ENCODE data around the gene AKAP8L. TPM values are rescaled to one million over a fixed set of nuclear protein-coding genes. Genes with fewer than 3 reads are reported as not detected.

AKAP8L gene
- total and polyA plus RNA-seq, 2 donors (not counting 1 experiment from before 2014, with no cell fraction given): 18.0 to 87.0 TPM

- no peak for TF ChIP-seq CTCF (conservative IDR thresholded peaks at IDR 0.05 in 1 of 2, IDR thresholded peaks at IDR 0.05 in 1 of 2; ENCODE audit: low read depth in 1 of 2, low read length in 2 of 2)
- TF ChIP-seq EZH2 (IDR thresholded peaks at IDR 0.05; ENCODE audit: low read length, missing control alignments): no peak
- no peaks in the 10 kb centered on the region for H3K27me3 ChIP-seq (ENCODE audit: control insufficient read depth, insufficient read depth, low read length)
- no peaks in the 10 kb centered on the region for H4K20me1 ChIP-seq (ENCODE audit: control insufficient read depth, extremely low read depth, insufficient read depth, low read length)
- no peak overlapping the region for H3K4me3 ChIP-seq (replicated peaks in 1 of 4; ENCODE audit: control extremely low read depth in 1 of 4, insufficient read depth in 1 of 4, low read depth in 3 of 4, low read length in 4 of 4)
- H3K36me3 ChIP-seq (ENCODE audit: control insufficient read depth, insufficient read depth, low read length): peaks cover 21% of the 10 kb centered on the region
- H3K9ac ChIP-seq (ENCODE audit: insufficient read depth, low read length): no peak overlapping the region
- H2AFZ ChIP-seq (ENCODE audit: low read length): no peak overlapping the region
- H3K4me1 ChIP-seq (ENCODE audit: control insufficient read depth, extremely low read depth, insufficient read depth, low read length): no peaks in the 10 kb centered on the region
- no peaks in the 10 kb centered on the region for H3K79me2 ChIP-seq (ENCODE audit: control insufficient read depth, insufficient read depth, low read length)
- no peak for DNase-seq (ENCODE audit: low read depth in 2 of 2)
- no peak overlapping the region for H3K4me2 ChIP-seq (ENCODE audit: extremely low read depth, insufficient read depth, low read length)
- H3K27ac ChIP-seq (ENCODE audit: insufficient read depth, low read length): no peak overlapping the region
- H3K9me3 ChIP-seq (ENCODE audit: control insufficient read depth, insufficient read depth, low read depth, low read length): no peaks in the 10 kb centered on the region
These were observed 59.9 kb downstream of the AKAP8L start for GRCh38 chr19:15358918-15359317.

DNA sequence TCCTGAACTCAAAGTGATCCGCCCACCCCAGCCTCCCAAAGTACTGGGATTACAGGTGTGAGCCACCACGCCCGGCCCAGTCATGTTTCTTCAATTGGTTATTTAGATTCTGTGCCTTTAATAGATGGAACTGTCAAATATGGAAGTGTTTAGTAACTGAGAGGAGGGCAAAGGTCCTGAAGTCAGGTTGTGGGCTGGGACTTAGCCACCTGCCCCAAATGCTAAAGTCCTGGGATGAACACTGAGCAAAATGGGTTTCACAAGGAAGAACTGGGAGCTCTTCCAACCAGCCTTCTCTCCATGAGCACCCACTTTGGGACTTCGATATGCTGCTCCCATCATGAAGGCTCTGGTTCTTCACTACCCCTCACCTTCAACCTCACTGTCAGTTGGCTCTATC is 60.9 kb downstream of the AKAP8L start:
- DNase-seq (ENCODE audit: low read depth in 2 of 2): no peak
- H3K27me3 ChIP-seq (ENCODE audit: control insufficient read depth, insufficient read depth, low read length): no peaks in the 10 kb centered on the region
- no peak overlapping the region for H3K27ac ChIP-seq (ENCODE audit: insufficient read depth, low read length)
- H3K9ac ChIP-seq (ENCODE audit: insufficient read depth, low read length): no peak overlapping the region
- H3K9me3 ChIP-seq (ENCODE audit: control insufficient read depth, insufficient read depth, low read depth, low read length): no peaks in the 10 kb centered on the region
- no peak overlapping the region for H3K4me2 ChIP-seq (ENCODE audit: extremely low read depth, insufficient read depth, low read length)
- peaks cover 23% of the 10 kb centered on the region for H3K36me3 ChIP-seq (ENCODE audit: control insufficient read depth, insufficient read depth, low read length)
- H3K4me1 ChIP-seq (ENCODE audit: control insufficient read depth, extremely low read depth, insufficient read depth, low read length): no peaks in the 10 kb centered on the region
- no peaks in the 10 kb centered on the region for H3K79me2 ChIP-seq (ENCODE audit: control insufficient read depth, insufficient read depth, low read length)
- H2AFZ ChIP-seq (ENCODE audit: low read length): no peak overlapping the region
- H4K20me1 ChIP-seq (ENCODE audit: control insufficient read depth, extremely low read depth, insufficient read depth, low read length): no peaks in the 10 kb centered on the region
- H3K4me3 ChIP-seq (replicated peaks in 1 of 4; ENCODE audit: control extremely low read depth in 1 of 4, insufficient read depth in 1 of 4, low read depth in 3 of 4, low read length in 4 of 4): no peak overlapping the region
- TF ChIP-seq CTCF (conservative IDR thresholded peaks at IDR 0.05 in 1 of 2, IDR thresholded peaks at IDR 0.05 in 1 of 2; ENCODE audit: low read depth in 1 of 2, low read length in 2 of 2) (no peak), EZH2 (IDR thresholded peaks at IDR 0.05; ENCODE audit: low read length, missing control alignments) (no peak)

DNA sequence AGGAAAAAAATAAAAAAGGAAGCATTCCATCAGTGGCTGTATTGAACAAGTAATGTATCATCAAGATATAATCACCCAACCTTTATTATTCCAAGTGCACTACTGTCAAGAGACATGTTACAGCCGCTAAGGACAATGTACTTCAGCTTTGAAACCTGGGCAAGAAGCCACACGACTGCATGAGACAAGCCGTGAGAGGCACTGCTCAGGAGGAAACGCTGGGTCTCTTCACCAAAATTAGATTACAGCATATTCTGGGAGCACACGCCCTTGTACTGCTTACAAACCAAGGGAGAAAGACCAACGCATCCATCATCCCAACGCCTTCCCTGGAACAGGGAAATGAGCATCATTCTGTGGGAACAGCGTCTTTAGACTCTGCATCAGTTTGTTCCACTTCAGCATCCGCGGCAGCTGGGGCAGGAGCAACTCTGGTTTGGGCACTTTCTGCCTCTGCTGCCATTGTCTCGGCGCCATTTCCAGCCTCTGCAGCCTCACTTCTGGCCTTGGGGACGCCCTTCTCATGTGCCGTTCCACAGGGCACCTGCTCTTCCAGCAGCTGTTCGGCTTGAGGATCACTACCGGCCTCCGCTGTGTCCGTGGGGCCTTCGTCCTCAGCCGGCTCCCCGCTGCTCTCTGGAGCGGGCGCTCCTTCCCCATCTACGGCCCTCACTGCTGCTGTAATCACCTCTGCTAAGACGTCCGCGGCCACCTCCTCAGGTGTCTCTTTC is 64.1 kb downstream of the AKAP8L start:
- Histone ChIP-seq H4K20me1 (ENCODE audit: control insufficient read depth, extremely low read depth, insufficient read depth, low read length) (no peaks in the 10 kb centered on the region), H3K4me2 (ENCODE audit: extremely low read depth, insufficient read depth, low read length) (no peak overlapping the region), H2AFZ (ENCODE audit: low read length) (no peak overlapping the region), H3K4me1 (ENCODE audit: control insufficient read depth, extremely low read depth, insufficient read depth, low read length) (no peaks in the 10 kb centered on the region), H3K79me2 (ENCODE audit: control insufficient read depth, insufficient read depth, low read length) (no peaks in the 10 kb centered on the region), H3K27ac (ENCODE audit: insufficient read depth, low read length) (no peak overlapping the region), H3K27me3 (ENCODE audit: control insufficient read depth, insufficient read depth, low read length) (no peaks in the 10 kb centered on the region), H3K9me3 (ENCODE audit: control insufficient read depth, insufficient read depth, low read depth, low read length) (no peaks in the 10 kb centered on the region), H3K36me3 (ENCODE audit: control insufficient read depth, insufficient read depth, low read length) (peaks cover 12% of the 10 kb centered on the region), H3K9ac (ENCODE audit: insufficient read depth, low read length) (no peak overlapping the region), H3K4me3 (replicated peaks in 1 of 4; ENCODE audit: control extremely low read depth in 1 of 4, insufficient read depth in 1 of 4, low read depth in 3 of 4, low read length in 4 of 4) (no peak overlapping the region)
- no peak for TF ChIP-seq CTCF (conservative IDR thresholded peaks at IDR 0.05 in 1 of 2, IDR thresholded peaks at IDR 0.05 in 1 of 2; ENCODE audit: low read depth in 1 of 2, low read length in 2 of 2)
- DNase-seq (ENCODE audit: low read depth in 2 of 2): peak in 1 of 2 donors; percentile 16

Measured in fibroblast of lung (primary cell).